Glutamatergic neuron (in vitro differentiated cells): Measurements from ENCODE around the gene CCDC74A. TPM values are rescaled to one million over a fixed set of nuclear protein-coding genes. Genes with fewer than 3 reads are reported as not detected.
"Not testable (repeated sequence)": the region's sequence is repeated elsewhere in the genome, so short reads cannot be mapped to it uniquely, and the experiment has no call there.

ENCODE experiments used
- DNase-seq: peaks from one replicate; pipeline ENCODE4 v3.0.0; 2022
- H3K27ac Mint-ChIP-seq: one replicate; pipeline ENCODE4 v1.8.0; 2020; ENCODE audit warnings: mild to moderate bottlenecking, mixed read lengths, inconsistent platforms; ENCODE audit not compliant: unreplicated experiment
- H3K27me3 Mint-ChIP-seq: one replicate; pipeline ENCODE4 v1.8.0; 2020; ENCODE audit warnings: mild to moderate bottlenecking, moderate library complexity, mixed read lengths, inconsistent platforms; ENCODE audit not compliant: unreplicated experiment
- H3K36me3 Mint-ChIP-seq: one replicate; pipeline ENCODE4 v1.8.0; 2020; ENCODE audit warnings: mild to moderate bottlenecking, mixed read lengths, inconsistent platforms; ENCODE audit not compliant: unreplicated experiment
- H3K4me1 Mint-ChIP-seq: one replicate; pipeline ENCODE4 v1.8.0; 2020; ENCODE audit warnings: mild to moderate bottlenecking, low read depth, mixed read lengths, inconsistent platforms; ENCODE audit not compliant: unreplicated experiment
- H3K4me3 Mint-ChIP-seq: one replicate; pipeline ENCODE4 v1.8.0; 2020; ENCODE audit warnings: mild to moderate bottlenecking, mixed read lengths, inconsistent platforms; ENCODE audit not compliant: unreplicated experiment
- H3K9me3 Mint-ChIP-seq: one replicate; pipeline ENCODE4 v1.8.0; 2020; ENCODE audit warnings: mild to moderate bottlenecking, moderate library complexity, mixed read lengths, inconsistent platforms; ENCODE audit not compliant: unreplicated experiment
- long read RNA-seq: library from polyadenylated mRNA; unstranded; transcript quantifications from one replicate; pipeline ENCODE4 v2.0.0, GENCODE V29; 2020; ENCODE audit not compliant: unreplicated experiment
- total RNA-seq: library from RNA; stranded (reverse); fragmentation: NEBNext Ultra II Directional; extraction: Animal tissue kit (Norgen Biotek cat#: 25700); gene quantifications from one replicate; pipeline ENCODE4 v1.2.1, GENCODE V29; 2021; ENCODE audit not compliant: unreplicated experiment

Gene CCDC74A
- total RNA-seq = 0.54 TPM
- long read RNA-seq, partial matches to known transcripts = 0 of 1 reads
- long read RNA-seq, other reads (novel, unspliced or antisense) = 1 of 1 reads

DNA sequence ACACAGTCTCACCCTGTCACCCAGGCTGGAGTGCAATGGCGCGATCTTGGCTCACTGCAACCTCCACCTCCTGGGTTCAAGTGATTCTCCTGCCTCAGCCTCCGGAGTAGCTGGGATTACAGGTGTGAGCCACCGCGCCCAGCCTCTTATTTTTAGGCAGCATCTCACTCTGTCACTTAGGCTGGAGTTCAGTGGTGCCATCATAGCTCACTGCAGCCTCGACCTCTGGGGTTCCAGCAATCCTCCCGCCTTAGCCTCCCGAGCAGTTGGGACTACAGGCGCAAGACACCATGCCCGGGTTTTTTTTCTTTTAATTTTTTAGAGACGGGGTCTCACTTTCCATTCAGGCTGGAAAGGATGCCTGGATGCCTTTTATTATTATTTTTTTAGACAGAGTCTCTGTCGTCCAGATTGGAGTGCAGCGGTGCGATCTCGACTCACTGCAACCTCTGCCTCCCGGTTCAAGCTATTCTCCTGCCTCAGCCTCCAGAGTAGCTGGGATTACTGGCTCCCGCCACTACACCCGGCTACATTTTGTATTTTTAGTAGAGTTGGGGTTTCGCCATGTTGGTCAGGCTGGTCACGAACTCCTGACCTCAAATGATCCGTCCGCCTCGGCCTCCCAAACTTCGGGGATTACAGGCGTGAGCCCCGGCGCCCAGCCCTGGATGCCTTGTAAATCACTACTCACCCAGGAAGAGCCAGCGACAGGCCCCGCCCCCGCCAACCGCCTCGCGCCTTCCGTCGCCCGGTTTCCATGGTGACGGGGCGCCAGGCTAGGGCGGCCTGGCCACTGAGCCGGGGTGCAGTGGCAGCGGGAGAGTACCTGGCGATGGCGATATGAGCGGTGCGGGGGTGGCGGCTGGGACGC lies at the start of gene CCDC74A:
TSS of gene CCDC74A (plus strand) at position 758 of the 871 bp plus-strand sequence. CDS start at position 841, 83 bp downstream.
- H3K27ac Mint-ChIP-seq, H3K36me3 Mint-ChIP-seq, H3K9me3 Mint-ChIP-seq, H3K27me3 Mint-ChIP-seq, H3K4me1 Mint-ChIP-seq: not testable (repeated sequence)
- H3K4me3 Mint-ChIP-seq = peak within 1 kb of the TSS; percentile 82
- DNase-seq = peak; percentile 81

- not testable (repeated sequence) for H3K4me3 Mint-ChIP-seq, H3K36me3 Mint-ChIP-seq, H3K27ac Mint-ChIP-seq, H3K4me1 Mint-ChIP-seq, H3K9me3 Mint-ChIP-seq, H3K27me3 Mint-ChIP-seq, DNase-seq
Measured at GRCh38 chr2:131478074-131478849, 49.4 kb upstream of the CCDC74A start.

DNA sequence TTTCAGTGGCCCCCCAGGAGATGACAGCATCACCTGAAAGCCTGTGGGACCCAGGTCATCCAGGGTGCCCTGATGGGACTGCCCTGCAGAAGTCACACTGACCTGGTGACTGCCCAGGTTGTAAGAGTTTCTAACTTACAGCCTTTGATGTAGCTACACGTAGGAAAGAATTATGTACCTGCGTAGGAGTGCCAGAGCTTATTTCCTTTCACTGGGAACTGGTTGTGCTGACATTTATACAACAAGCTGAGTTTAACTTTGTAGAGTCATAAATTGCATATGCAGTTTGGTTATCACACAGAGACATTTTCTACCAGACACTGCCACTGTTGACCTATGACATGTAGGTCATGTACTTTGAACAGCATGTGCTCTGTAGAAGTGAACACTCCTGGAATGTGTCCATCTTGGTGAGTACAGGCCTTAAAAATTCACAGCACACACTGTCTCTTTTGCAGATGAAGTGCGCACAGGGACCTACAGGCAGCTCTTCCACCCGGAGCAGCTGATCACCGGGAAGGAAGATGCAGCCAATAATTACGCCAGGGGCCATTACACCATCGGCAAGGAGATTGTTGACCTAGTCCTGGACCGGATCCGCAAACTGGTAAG lies 48.7 kb upstream of the CCDC74A start:
- not testable (repeated sequence) for H3K27ac Mint-ChIP-seq, H3K27me3 Mint-ChIP-seq, H3K36me3 Mint-ChIP-seq, H3K4me3 Mint-ChIP-seq, H3K4me1 Mint-ChIP-seq, DNase-seq, H3K9me3 Mint-ChIP-seq

GRCh38 chr2:131480351-131480750 lies 47.3 kb upstream of the CCDC74A start:
- not testable (repeated sequence) for H3K4me3 Mint-ChIP-seq, H3K27ac Mint-ChIP-seq, H3K27me3 Mint-ChIP-seq

DNA sequence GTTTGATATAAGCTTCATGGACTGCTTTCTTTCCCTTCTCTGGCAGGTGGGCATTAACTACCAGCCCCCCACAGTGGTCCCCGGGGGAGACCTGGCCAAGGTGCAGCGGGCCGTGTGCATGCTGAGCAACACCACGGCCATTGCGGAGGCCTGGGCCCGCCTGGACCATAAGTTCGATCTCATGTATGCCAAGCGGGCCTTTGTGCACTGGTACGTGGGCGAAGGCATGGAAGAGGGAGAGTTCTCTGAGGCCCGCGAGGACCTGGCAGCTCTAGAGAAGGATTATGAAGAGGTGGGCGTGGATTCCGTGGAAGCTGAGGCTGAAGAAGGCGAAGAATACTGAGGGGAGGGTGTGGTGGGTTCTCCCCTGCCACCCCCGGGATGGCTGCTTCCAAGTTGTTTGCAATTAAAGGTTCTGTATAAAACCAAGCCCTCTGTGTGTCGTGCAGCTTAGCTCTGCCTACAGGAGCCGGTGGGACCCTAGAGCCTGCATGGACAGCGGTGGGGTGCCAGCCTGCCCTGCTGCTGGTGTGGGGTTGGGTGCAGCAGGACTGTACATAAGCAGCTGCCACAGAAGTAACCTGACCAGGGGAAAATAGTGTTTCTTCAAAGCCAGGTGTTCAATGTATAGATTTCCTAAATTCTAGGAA lies 45.1 kb upstream of the CCDC74A start:
- not testable (repeated sequence) for H3K4me3 Mint-ChIP-seq, H3K27ac Mint-ChIP-seq, H3K9me3 Mint-ChIP-seq, H3K27me3 Mint-ChIP-seq, H3K36me3 Mint-ChIP-seq, DNase-seq
- peaks cover 10% of the 10 kb centered on the region for H3K4me1 Mint-ChIP-seq

More at GRCh38 chr2:131480351-131480750, 47.3 kb upstream of the CCDC74A start:
- DNase-seq, H3K9me3 Mint-ChIP-seq, H3K4me1 Mint-ChIP-seq, H3K36me3 Mint-ChIP-seq: not testable (repeated sequence)

GRCh38 chr2:131483981-131484820 lies 43.5 kb upstream of the CCDC74A start:
- H3K4me1 Mint-ChIP-seq = peaks cover 17% of the 10 kb centered on the region
- not testable (repeated sequence) for H3K4me3 Mint-ChIP-seq, H3K9me3 Mint-ChIP-seq, H3K27me3 Mint-ChIP-seq, H3K36me3 Mint-ChIP-seq, H3K27ac Mint-ChIP-seq, DNase-seq

DNA sequence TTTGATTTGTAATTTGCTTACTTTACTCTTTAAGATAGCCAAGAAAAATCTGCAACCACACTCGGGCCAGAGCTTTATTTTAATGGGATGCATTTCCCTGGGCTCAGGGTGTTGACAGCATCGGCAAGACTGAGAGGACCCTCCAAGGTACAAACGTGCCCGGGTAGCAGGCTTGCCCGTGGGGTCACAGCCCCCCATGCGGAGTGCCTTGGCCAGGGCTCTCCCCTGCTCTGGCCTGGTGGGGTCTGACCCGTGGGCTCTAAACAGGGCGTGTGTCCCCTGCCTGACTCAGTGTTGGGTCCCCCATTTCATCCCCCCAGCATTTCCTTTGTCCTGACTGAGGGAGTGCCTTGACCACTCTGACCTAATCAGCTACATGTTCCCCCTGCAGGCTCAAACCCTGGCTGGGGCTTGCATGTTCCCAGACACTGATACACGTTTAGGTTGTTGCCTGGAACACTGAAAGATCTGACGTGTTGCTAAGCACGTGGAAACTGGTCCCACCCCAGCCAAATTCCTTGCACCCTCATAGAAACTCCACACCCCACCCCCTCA lies 42.7 kb upstream of the CCDC74A start:
- not testable (repeated sequence) for H3K36me3 Mint-ChIP-seq, H3K9me3 Mint-ChIP-seq, H3K4me3 Mint-ChIP-seq, H3K27me3 Mint-ChIP-seq, DNase-seq
- peak overlapping the region; percentile 91 for H3K27ac Mint-ChIP-seq
- peaks cover 18% of the 10 kb centered on the region for H3K4me1 Mint-ChIP-seq

DNA sequence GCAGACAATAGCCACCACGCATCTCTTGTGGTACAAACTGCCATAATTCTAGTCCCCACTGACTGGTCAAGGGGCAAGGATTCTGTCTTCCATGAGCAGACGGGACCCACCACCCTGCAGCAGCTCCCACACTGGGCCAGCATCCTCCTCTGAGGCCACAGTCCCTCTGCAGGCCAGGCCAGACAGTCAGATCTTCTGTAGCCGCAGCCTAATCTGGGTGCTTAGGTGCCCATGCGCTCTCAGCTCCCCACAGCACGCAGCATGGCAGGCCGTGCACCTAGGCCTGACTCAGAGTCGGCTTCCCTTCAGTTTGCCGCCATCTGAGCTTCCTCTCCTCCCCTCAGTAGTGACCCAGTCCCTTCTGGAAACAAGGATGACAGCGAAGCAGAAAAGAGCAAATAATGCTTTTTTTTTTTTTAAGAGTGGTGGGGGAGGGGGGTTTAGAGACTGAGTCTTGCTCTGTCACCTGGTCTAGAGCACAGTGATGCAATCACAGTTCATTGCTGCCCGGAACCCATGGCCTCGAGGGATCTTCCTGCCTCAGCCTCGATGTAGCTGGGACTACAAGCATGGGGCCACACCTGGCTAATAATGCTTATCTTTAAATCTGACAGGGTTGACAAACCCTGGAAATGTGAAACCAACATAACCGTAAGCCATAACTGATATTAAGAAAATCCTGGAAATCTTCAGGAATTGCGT lies 41.3 kb upstream of the CCDC74A start:
- not testable (repeated sequence) for H3K36me3 Mint-ChIP-seq, H3K4me3 Mint-ChIP-seq, H3K9me3 Mint-ChIP-seq, DNase-seq
- Mint-ChIP-seq H3K27me3 (peaks cover 10% of the 10 kb centered on the region), H3K27ac (peak overlapping the region; percentile 91), H3K4me1 (peaks cover 27% of the 10 kb centered on the region)
